HTERT RPE-1 (cell line): Measurements from ENCODE around the gene IL1RL2.

Experiments
- in situ Hi-C: fragments of 300-500 bp; cut with MboI; formaldehyde crosslinking; loops from 4 replicates; pipeline ENCODE4 v1.14.3; 2020; ENCODE audit warnings: low sequenced_read_pairs

Gene IL1RL2

DNA sequence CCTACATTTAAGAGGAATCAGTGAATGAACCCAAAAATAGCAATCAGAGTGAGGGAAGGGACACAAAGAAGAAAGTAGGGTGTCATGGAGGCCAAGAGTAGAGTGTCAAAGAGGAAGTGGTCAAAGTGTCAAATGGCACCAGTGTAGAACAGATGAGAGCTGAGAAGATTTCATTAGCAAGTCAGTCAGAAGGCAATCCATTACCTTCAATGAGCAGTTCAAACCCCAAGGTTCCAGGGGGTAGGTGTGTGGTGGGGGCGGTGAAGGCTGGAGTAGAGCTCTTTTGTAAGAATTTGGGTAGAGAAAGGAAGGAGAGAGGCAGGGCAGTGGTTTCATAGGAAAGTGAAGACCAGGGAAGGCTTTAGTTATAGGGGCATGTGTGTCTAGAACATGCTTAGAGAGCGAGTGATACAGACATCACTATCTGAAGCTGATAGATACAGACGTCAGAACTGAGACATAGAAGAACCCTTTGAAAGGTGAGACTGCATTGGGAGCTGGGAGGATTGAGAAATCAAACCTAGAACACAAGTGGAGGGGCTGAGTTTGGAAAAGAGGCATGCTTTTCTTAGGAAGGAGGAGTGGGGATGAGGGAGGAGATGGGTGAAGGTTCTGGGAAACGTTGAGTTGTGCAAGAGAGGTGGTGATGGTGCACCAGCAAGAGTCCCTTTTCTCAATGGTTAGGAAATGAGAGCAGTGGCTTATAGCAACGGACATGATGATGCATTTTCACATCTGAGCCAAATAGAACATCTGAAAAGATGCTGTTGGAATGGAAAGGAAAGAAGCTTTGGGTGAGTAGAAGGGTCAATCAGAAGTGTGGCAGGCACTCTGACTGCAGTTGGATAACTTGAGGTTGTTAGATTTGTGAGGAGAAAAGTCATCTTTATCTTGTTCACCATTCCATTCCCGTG, 75.7 kb downstream of the IL1RL2 start:
- in situ Hi-C loops, result no loop called here

GRCh38 chr2:102264952-102265351, 78.1 kb downstream of the IL1RL2 start:
- in situ Hi-C loops, result no loop called here

- in situ Hi-C loops, result no loop called here
These were observed 79.4 kb downstream of the IL1RL2 start for GRCh38 chr2:102266204-102266603.

DNA sequence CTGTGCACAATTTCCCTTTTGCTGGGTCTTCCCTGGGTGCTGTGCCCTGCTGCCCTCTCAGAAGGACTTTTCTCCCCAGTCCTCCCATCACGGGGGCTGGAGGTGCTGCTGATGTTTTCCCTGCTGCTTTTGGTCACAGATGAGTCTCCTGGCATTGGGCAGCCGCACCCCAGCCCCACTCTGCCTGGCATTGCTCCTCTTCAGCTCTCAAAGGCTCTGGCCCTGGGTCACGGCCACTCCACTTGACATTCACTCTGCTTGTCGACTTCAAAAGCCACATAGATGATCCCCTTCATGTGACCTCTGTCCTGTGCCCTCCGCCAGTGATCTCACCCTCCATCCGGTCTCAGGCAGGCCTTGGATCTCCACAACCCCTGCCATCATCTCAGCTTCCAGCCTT, 81.0 kb downstream of the IL1RL2 start:
- in situ Hi-C loops, result no loop called here

DNA sequence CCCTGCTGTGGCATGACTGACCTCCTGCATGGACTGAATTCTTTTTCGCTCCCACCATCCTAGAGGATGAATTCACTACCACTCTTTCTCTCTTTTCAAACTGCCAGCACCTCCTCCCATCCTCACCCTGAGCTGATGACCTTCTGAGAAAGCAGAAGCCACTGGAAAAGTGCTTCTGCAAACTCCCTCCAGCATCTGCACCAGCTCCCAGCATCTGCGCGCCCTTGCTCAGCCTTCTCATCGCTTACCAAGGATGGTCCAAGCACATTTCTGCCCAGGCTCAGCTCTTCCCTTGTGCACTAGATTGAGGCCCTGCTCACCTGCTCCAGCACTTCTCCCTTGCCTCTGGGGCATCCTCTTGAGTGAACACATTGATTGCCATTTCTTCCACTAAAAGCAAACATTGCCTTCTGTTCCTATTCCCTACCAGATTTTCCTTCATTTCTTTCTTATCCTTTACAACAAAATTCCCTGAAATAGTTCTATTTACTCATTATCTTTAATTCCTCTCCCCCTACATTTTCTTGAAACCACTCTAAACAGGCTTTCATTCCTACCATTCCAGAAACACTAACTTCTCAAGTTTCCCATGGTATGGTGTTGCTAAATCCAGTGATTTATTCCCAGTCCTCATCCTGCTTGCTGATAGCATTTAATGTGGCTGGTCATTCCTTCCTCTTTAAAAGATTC, 81.8 kb downstream of the IL1RL2 start:
- in situ Hi-C loops, result no loop called here

- in situ Hi-C loops, result no loop called here
These were observed 82.3 kb downstream of the IL1RL2 start for GRCh38 chr2:102269200-102269524.

DNA sequence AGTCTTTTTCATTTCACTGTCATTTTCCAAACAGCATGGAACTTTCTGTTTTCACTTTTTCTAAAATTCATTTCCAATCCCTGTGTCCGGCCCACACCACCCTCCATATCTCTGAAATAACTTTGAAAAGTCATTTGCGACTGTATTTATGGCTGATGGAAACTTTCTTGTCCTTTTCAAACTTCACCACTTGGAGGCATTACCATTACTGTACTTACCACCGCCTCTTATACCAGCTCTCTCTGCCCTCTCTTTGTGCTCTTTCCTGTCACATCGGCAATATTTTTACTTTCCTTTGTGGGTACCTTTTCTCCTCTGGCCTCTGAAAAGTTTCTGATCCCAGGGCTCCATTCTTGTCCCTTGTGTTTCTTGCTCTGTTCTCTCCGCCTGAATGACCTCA, 85.0 kb downstream of the IL1RL2 start:
- in situ Hi-C loops, result no loop called here

- in situ Hi-C loops, result no loop called here
These were observed 86.9 kb downstream of the IL1RL2 start for GRCh38 chr2:102273619-102274211.

GRCh38 chr2:102276549-102277201, 89.9 kb downstream of the IL1RL2 start:
- in situ Hi-C loops, result no loop called here

GRCh38 chr2:102277202-102277700, 90.4 kb downstream of the IL1RL2 start:
- in situ Hi-C loops, result no loop called here

GRCh38 chr2:102278720-102279390, 92.0 kb downstream of the IL1RL2 start:
- in situ Hi-C loops, result no loop called here

- in situ Hi-C loops, result no loop called here
These were observed 92.5 kb downstream of the IL1RL2 start for GRCh38 chr2:102279391-102279735.

- in situ Hi-C loops, result no loop called here
These were observed 95.9 kb downstream of the IL1RL2 start for GRCh38 chr2:102282678-102283091.

GRCh38 chr2:102283996-102284395, 97.2 kb downstream of the IL1RL2 start:
- in situ Hi-C loops, result no loop called here

DNA sequence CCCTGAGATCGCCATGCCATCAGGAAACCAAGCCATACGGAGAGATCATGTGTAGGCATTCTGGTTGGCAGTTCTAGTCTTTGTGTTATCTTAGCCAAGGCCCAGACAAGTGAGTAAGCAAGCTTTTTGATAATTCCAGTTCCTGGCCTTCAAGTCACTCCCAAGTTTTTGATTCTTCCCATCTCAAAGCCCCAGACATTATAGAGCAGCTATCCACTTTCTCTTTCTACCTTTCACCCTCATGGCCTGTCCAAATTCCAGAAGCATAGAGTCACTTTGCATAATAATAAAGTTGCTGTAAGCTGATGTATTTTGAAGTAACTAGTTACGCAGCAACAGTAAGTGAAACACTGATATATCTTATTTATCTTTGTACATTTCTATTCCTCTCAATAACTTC, 97.8 kb downstream of the IL1RL2 start:
- in situ Hi-C loops, result no loop called here

DNA sequence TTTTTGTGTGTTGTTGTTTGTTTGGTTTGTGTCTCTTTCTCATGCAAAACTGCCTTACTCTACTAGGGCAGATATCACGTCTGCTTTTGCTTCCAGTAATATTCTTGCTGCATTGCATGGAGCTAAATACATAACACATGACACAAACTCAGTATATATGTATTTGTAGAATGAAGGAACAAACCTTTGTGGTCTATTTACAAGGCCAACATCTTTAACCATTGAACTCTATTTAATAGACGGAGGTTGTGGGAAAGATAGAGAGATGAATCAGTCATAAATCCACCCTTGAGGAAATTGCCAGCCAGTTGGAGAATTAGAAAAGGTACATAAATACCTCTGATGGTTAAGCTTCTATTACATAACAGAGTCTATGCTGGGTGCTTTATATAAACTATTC, 98.5 kb downstream of the IL1RL2 start:
- in situ Hi-C loops, result no loop called here

GRCh38 chr2:102286041-102286440, 99.2 kb downstream of the IL1RL2 start:
- in situ Hi-C loops, result no loop called here

- in situ Hi-C loops, result no loop called here
These were observed 102.3 kb downstream of the IL1RL2 start for GRCh38 chr2:102289129-102289528.
